Naive thymus-derived CD4-positive, alpha-beta T cell (primary cell): Measurements from ENCODE around the gene TDRD5. TPM values are rescaled to one million over a fixed set of nuclear protein-coding genes. Genes with fewer than 3 reads are reported as not detected.

Source experiments
- ATAC-seq: fragments of 150-1000 bp; cut with Tn5 transposase; 2 replicates; pipeline ENCODE4 v1.10.0; 2021; ENCODE audit warnings: mild to moderate bottlenecking, moderate library complexity
- CTCF ChIA-PET: fragments of 350-600 bp; sonication (Branson Sonifier 250); formaldehyde crosslinking; loops from one replicate; lab custom pipeline; 2021; ENCODE audit warnings: antibody characterized with exemption; lab: Charles Lee
- POLR2A ChIA-PET: fragments of 350-600 bp; sonication (Branson Sonifier 250); formaldehyde crosslinking; loops from one replicate; lab custom pipeline; 2021; ENCODE audit warnings: antibody characterized with exemption, inconsistent platforms; lab: Charles Lee
- DNase-seq, 9 donors: peaks; one replicate each; pipeline versions ENCODE4 v3.0.0 to v3.0.0-alpha.2; 2020 to 2022; ENCODE audit warnings: mixed read lengths in 1 of 9
- H3K27ac ChIP-seq: one replicate; pipeline ENCODE4 v1.7.0; 2013; ENCODE audit warnings: mild to moderate bottlenecking, low read depth, low read length, moderate library complexity
- H3K27me3 ChIP-seq, 2 donors: one replicate each; pipeline ENCODE4 v1.7.0; 2013; ENCODE audit warnings: low read length in 2 of 2, mild to moderate bottlenecking in 2 of 2, moderate library complexity in 2 of 2; ENCODE audit not compliant: control insufficient read depth in 2 of 2, insufficient read depth in 2 of 2
- H3K36me3 ChIP-seq, 3 experiments: 1 replicate in 2 of 3; 2 replicates in 1 of 3; pipeline ENCODE4 v1.7.0; 2013; ENCODE audit warnings: low read length in 3 of 3, mild to moderate bottlenecking in 3 of 3, moderate library complexity in 1 of 3; ENCODE audit not compliant: insufficient read depth in 3 of 3, control insufficient read depth in 2 of 3
- H3K4me1 ChIP-seq, 2 donors: one replicate each; pipeline ENCODE4 v1.7.0; 2013; ENCODE audit warnings: low read length in 2 of 2, mild to moderate bottlenecking in 2 of 2, moderate library complexity in 1 of 2; ENCODE audit not compliant: control insufficient read depth in 2 of 2, insufficient read depth in 2 of 2
- H3K4me3 ChIP-seq: 2 replicates; pipeline ENCODE4 v1.7.0; 2013; ENCODE audit warnings: mild to moderate bottlenecking, low read length
- H3K9me3 ChIP-seq, 3 experiments: 1 replicate in 2 of 3; 2 replicates in 1 of 3; pipeline ENCODE4 v1.7.0; 2013; ENCODE audit warnings: low read length in 3 of 3; ENCODE audit not compliant: control insufficient read depth in 2 of 3
- H3K27ac Mint-ChIP-seq, 9 donors: one replicate each; pipeline ENCODE4 v1.8.0; 2020 to 2022; ENCODE audit warnings: mixed read lengths in 9 of 9, mild to moderate bottlenecking in 8 of 9, moderate library complexity in 5 of 9, inconsistent platforms in 2 of 9
- H3K27me3 Mint-ChIP-seq, 5 donors: one replicate each; pipeline ENCODE4 v1.8.0; 2021 to 2022; ENCODE audit warnings: mixed read lengths in 5 of 5, mild to moderate bottlenecking in 1 of 5
- H3K36me3 Mint-ChIP-seq, 5 donors: one replicate each; pipeline ENCODE4 v1.8.0; 2020 to 2022; ENCODE audit warnings: mixed read lengths in 5 of 5, mild to moderate bottlenecking in 3 of 5, inconsistent platforms in 1 of 5
- H3K4me1 Mint-ChIP-seq, 7 donors: one replicate each; pipeline ENCODE4 v1.8.0; 2020 to 2022; ENCODE audit warnings: mixed read lengths in 7 of 7, mild to moderate bottlenecking in 3 of 7, inconsistent platforms in 1 of 7
- H3K4me3 Mint-ChIP-seq, 10 donors: one replicate each; pipeline ENCODE4 v1.8.0; 2020 to 2022; ENCODE audit warnings: mild to moderate bottlenecking in 10 of 10, mixed read lengths in 10 of 10, moderate library complexity in 6 of 10, inconsistent platforms in 2 of 10
- H3K9me3 Mint-ChIP-seq, 11 donors: one replicate each; pipeline ENCODE4 v1.8.0; 2020 to 2022; ENCODE audit warnings: mixed read lengths in 11 of 11, mild to moderate bottlenecking in 4 of 11, inconsistent platforms in 1 of 11, moderate library complexity in 1 of 11
- intact Hi-C, 2 donors: fragments of 100-400 bp; cut with micrococcal nuclease; formaldehyde crosslinking; loops; one replicate each; pipeline ENCODE4 v1.15.1; 2023
- polyA plus RNA-seq, 2 donors: library from polyadenylated mRNA; unstranded; fragments of 300-500 nt; fragmentation: Illumina TruSeq; gene quantifications; one replicate each; pipeline ENCODE4 v1.2.3, GENCODE V29; 2021
- total RNA-seq, 6 experiments: library from RNA in 5 of 6; stranded (reverse) in 5 of 6; gene quantifications; 1 replicate in 5 of 6; 2 replicates in 1 of 6; pipeline ENCODE4 v1.2.3 and lab custom pipeline; 2021 to 2026

The TDRD5 gene
- total and polyA plus RNA-seq, 7 experiments from 2014 or later: not detected

- POLR2A ChIA-PET: no interaction called here
- ATAC-seq (no peak), DNase-seq (no peak)
- H3K4me1 Mint-ChIP-seq: no peaks in the 10 kb centered on the region
- CTCF ChIA-PET: no interaction called here
- H3K27ac Mint-ChIP-seq: no peak overlapping the region
- H3K27me3 Mint-ChIP-seq: peaks cover 0 to 3% (median 0%) of the 10 kb centered on the region in 5 donors
- H3K4me1 ChIP-seq: no peaks in the 10 kb centered on the region
- intact Hi-C loops: no loop called here
- H3K4me3 Mint-ChIP-seq: no peak overlapping the region
- H3K4me3 ChIP-seq: no peak overlapping the region
- peaks cover 0 to 1% (median 0%) of the 10 kb centered on the region in 11 donors for H3K9me3 Mint-ChIP-seq
- H3K36me3 ChIP-seq: no peaks in the 10 kb centered on the region
- no peak overlapping the region for H3K27ac ChIP-seq
- H3K36me3 Mint-ChIP-seq: no peaks in the 10 kb centered on the region
- no peaks in the 10 kb centered on the region for H3K27me3 ChIP-seq
- H3K9me3 ChIP-seq: no peaks in the 10 kb centered on the region
Observed at GRCh38 chr1:179550746-179551682, 40.6 kb upstream of the TDRD5 start.

GRCh38 chr1:179554427-179554826 is 37.2 kb upstream of the TDRD5 start:
- H3K27me3 ChIP-seq: no peaks in the 10 kb centered on the region
- no peaks in the 10 kb centered on the region for H3K4me1 ChIP-seq
- Mint-ChIP-seq H3K27me3 (peaks cover 0 to 5% (median 0%) of the 10 kb centered on the region in 5 donors), H3K36me3 (no peaks in the 10 kb centered on the region), H3K9me3 (peaks cover 0 to 3% (median 0%) of the 10 kb centered on the region in 11 donors), H3K4me1 (no peaks in the 10 kb centered on the region), H3K4me3 (no peak overlapping the region), H3K27ac (no peak overlapping the region)
- H3K36me3 ChIP-seq: no peaks in the 10 kb centered on the region
- H3K9me3 ChIP-seq: no peaks in the 10 kb centered on the region
- no peak overlapping the region for H3K27ac ChIP-seq
- intact Hi-C loops: no loop called here
- no peak for DNase-seq
- no peak for ATAC-seq
- no peak overlapping the region for H3K4me3 ChIP-seq
- ChIA-PET CTCF (no interaction called here), POLR2A (no interaction called here)

GRCh38 chr1:179558078-179558477 is 33.6 kb upstream of the TDRD5 start:
- ChIA-PET POLR2A (no interaction called here), CTCF (no interaction called here)
- DNase-seq (no peak), ATAC-seq (no peak)
- intact Hi-C loops: no loop called here
- Mint-ChIP-seq H3K4me3 (no peak overlapping the region), H3K27ac (no peak overlapping the region), H3K36me3 (no peaks in the 10 kb centered on the region), H3K9me3 (peaks cover 0 to 2% (median 0%) of the 10 kb centered on the region in 11 donors), H3K4me1 (no peaks in the 10 kb centered on the region), H3K27me3 (peaks cover 0 to 19% (median 10%) of the 10 kb centered on the region in 5 donors)
- H3K27ac ChIP-seq: no peak overlapping the region
- H3K4me1 ChIP-seq: no peaks in the 10 kb centered on the region
- no peaks in the 10 kb centered on the region for H3K9me3 ChIP-seq
- H3K36me3 ChIP-seq: no peaks in the 10 kb centered on the region
- no peak overlapping the region for H3K4me3 ChIP-seq
- no peaks in the 10 kb centered on the region for H3K27me3 ChIP-seq

GRCh38 chr1:179575497-179576314 is 15.9 kb upstream of the TDRD5 start, which contains the start of gene NPHS2:
Gene NPHS2, minus strand, starts transcription at chr1:179575948. Its CDS starts 84 bp downstream, at chr1:179575864.
- Mint-ChIP-seq H3K27me3 (peaks cover 48 to 66% (median 60%) of the 10 kb centered on the region in 5 donors), H3K4me3 (peak within 1 kb of the TSS in 3 of 10 donors; percentile 1 to 14 (median 1)), H3K27ac (no peak within 1 kb of the TSS), H3K4me1 (peaks cover 0 to 6% (median 5%) of the 10 kb centered on the region in 7 donors), H3K9me3 (peaks cover 0 to 4% (median 0%) of the 10 kb centered on the region in 11 donors), H3K36me3 (no peaks in the 10 kb centered on the region)
- H3K36me3 ChIP-seq: no peaks in the 10 kb centered on the region
- no peak within 1 kb of the TSS for H3K27ac ChIP-seq
- ChIA-PET POLR2A (no interaction called here), CTCF (no interaction called here)
- peaks cover 0 to 5% of the 10 kb centered on the region in 2 donors for H3K27me3 ChIP-seq
- H3K4me3 ChIP-seq: no peak within 1 kb of the TSS
- no peaks in the 10 kb centered on the region for H3K9me3 ChIP-seq
- intact Hi-C loops: no loop called here
- H3K4me1 ChIP-seq: no peaks in the 10 kb centered on the region
- DNase-seq (no peak), ATAC-seq (no peak)

- H3K4me3 ChIP-seq: no peak overlapping the region
- Mint-ChIP-seq H3K9me3 (peaks cover 0 to 3% (median 0%) of the 10 kb centered on the region in 11 donors), H3K4me1 (peaks cover 0 to 6% (median 5%) of the 10 kb centered on the region in 7 donors), H3K27me3 (peaks cover 48 to 64% (median 60%) of the 10 kb centered on the region in 5 donors), H3K4me3 (peak overlapping the region in 3 of 10 donors; percentile 1 to 14 (median 1)), H3K27ac (no peak overlapping the region), H3K36me3 (no peaks in the 10 kb centered on the region)
- H3K27ac ChIP-seq: no peak overlapping the region
- ATAC-seq (no peak), DNase-seq (no peak)
- no peaks in the 10 kb centered on the region for H3K9me3 ChIP-seq
- no peaks in the 10 kb centered on the region for H3K36me3 ChIP-seq
- ChIA-PET POLR2A (no interaction called here), CTCF (no interaction called here)
- H3K4me1 ChIP-seq: no peaks in the 10 kb centered on the region
- peaks cover 0 to 5% of the 10 kb centered on the region in 2 donors for H3K27me3 ChIP-seq
- intact Hi-C loops: no loop called here
Observed at GRCh38 chr1:179576509-179576908, 15.1 kb upstream of the TDRD5 start.

GRCh38 chr1:179583771-179584320 is 7.8 kb upstream of the TDRD5 start:
- Histone ChIP-seq H3K9me3 (no peaks in the 10 kb centered on the region), H3K4me1 (no peaks in the 10 kb centered on the region), H3K27me3 (peaks cover 0 to 3% of the 10 kb centered on the region in 2 donors), H3K36me3 (no peaks in the 10 kb centered on the region), H3K4me3 (no peak overlapping the region), H3K27ac (no peak overlapping the region)
- no peak for ATAC-seq
- H3K4me3 Mint-ChIP-seq: no peak overlapping the region
- H3K9me3 Mint-ChIP-seq: peaks cover 0 to 3% (median 0%) of the 10 kb centered on the region in 11 donors
- H3K36me3 Mint-ChIP-seq: peaks cover 0 to 5% (median 0%) of the 10 kb centered on the region in 5 donors
- no peak overlapping the region for H3K27ac Mint-ChIP-seq
- no peak for DNase-seq
- ChIA-PET CTCF (no interaction called here), POLR2A (no interaction called here)
- intact Hi-C loops: no loop called here
- H3K4me1 Mint-ChIP-seq: peaks cover 0 to 4% (median 0%) of the 10 kb centered on the region in 7 donors
- H3K27me3 Mint-ChIP-seq: peaks cover 42 to 71% (median 59%) of the 10 kb centered on the region in 5 donors
